ENCODE data around the gene KCNJ10.

DNA sequence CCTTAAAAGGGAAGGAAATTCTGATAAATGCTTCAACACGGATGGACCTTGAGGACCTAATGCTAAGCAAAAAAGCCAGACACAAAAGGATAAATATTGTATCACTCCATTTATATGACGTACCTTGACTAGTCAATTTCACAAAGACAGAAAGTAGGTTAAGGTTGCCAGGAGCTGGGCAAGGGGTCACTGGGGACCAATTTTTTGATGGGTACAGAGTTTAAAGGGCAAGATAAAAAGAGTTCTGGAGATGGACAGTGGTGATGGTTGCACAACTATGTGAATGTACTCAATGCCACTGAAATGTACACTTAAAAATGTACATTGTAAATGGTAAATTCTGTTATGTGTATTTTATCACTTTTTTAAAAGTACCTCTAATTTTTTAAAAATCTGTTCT is 83.9 kb downstream of the KCNJ10 start:
- TF ChIP-seq EZH2 (IDR thresholded peaks at IDR 0.05; ENCODE audit: borderline replicate concordance, low read length): no peak
- TF ChIP-seq, protein P1, sequence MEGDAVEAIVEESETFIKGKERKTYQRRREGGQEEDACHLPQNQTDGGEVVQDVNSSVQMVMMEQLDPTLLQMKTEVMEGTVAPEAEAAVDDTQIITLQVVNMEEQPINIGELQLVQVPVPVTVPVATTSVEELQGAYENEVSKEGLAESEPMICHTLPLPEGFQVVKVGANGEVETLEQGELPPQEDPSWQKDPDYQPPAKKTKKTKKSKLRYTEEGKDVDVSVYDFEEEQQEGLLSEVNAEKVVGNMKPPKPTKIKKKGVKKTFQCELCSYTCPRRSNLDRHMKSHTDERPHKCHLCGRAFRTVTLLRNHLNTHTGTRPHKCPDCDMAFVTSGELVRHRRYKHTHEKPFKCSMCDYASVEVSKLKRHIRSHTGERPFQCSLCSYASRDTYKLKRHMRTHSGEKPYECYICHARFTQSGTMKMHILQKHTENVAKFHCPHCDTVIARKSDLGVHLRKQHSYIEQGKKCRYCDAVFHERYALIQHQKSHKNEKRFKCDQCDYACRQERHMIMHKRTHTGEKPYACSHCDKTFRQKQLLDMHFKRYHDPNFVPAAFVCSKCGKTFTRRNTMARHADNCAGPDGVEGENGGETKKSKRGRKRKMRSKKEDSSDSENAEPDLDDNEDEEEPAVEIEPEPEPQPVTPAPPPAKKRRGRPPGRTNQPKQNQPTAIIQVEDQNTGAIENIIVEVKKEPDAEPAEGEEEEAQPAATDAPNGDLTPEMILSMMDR (IDR thresholded peaks at IDR 0.05; ENCODE audit: low read length): no peak
